Peyer's patch (tissue), 4 donors: ENCODE data around the gene RASA3. TPM values are rescaled to one million over a fixed set of nuclear protein-coding genes. Genes with fewer than 3 reads are reported as not detected.

Experiments used
- DNase-seq, 3 donors: peaks; one replicate each; pipeline ENCODE4 v3.0.0-alpha.2; 2017 to 2019
- H3K27ac ChIP-seq, 4 donors: fragments of 200-600 bp; sonication (generic); one replicate each; pipeline ENCODE4 v1.5.1; 2016 to 2019
- H3K27me3 ChIP-seq, 2 donors: fragments of 200-600 bp; sonication (generic); one replicate each; pipeline ENCODE4 v1.5.1; 2019
- H3K36me3 ChIP-seq, 3 donors: fragments of 200-600 bp; sonication (generic); one replicate each; pipeline ENCODE4 v1.5.1; 2016 to 2019
- H3K4me1 ChIP-seq, 4 donors: fragments of 200-600 bp; sonication (generic); one replicate each; pipeline ENCODE4 v1.5.1; 2016 to 2019
- H3K4me3 ChIP-seq, 4 donors: fragments of 200-600 bp; sonication (generic); 1 replicate in 3 of 4; 2 replicates in 1 of 4; pipeline ENCODE4 v1.5.1; 2016 to 2019; ENCODE audit warnings: mild to moderate bottlenecking in 1 of 4
- H3K9me3 ChIP-seq, 4 donors: fragments of 200-600 bp; sonication (generic); one replicate each; pipeline ENCODE4 v1.5.1; 2016 to 2019; ENCODE audit warnings: mild to moderate bottlenecking in 1 of 4
- POLR2A ChIP-seq, 2 donors: fragments of 450-650 bp; IDR thresholded peaks; one replicate each; pipeline ENCODE4 v1.5.1; 2017; ENCODE audit warnings: antibody characterized with exemption in 2 of 2, mild to moderate bottlenecking in 2 of 2, moderate library complexity in 2 of 2
- total RNA-seq, 4 donors: library from RNA; depleted of rRNA; stranded (reverse); fragments of >200 nt; gene quantifications; one replicate each; pipeline ENCODE4 v1.1.0, GENCODE V29; 2016
- TF ChIP-seq, protein P1 (sequence below), 6 experiments: fragments of 450-650 bp in 4 of 6; fragments of 200-600 bp in 2 of 6; sonication (generic) in 1 of 6; IDR thresholded peaks; one replicate each; pipeline ENCODE4 v1.5.1; 2017 to 2019; ENCODE audit warnings: antibody characterized with exemption in 6 of 6, mild to moderate bottlenecking in 3 of 6, moderate library complexity in 1 of 6

Gene RASA3
- total RNA-seq, 4 donors from 2014 or later: 3.5 to 41.3 (median 6.9) TPM

DNA sequence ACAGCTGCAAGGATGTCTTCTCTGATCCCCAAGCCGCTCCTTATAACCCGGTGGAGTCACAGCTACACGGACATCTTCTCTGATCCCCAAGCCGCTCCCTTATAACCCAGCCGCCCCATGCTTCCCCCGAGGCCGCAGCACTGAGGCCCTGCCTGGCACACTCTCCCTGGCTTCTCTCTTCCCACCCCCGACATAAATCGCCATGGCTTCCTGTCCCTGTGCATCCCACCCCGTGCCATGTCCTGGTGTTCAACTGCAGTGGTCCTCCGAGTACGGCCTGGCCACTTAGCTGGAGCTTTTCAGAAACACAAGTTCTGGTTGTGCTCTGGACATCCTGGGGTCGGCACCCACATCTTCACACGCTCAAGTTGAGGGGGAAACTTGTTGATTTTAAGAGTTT, 60.4 kb downstream of the RASA3 start:
- Histone ChIP-seq H3K4me3 (no peak overlapping the region), H3K36me3 (no peaks in the 10 kb centered on the region), H3K27me3 (no peaks in the 10 kb centered on the region), H3K27ac (peak overlapping the region in 1 of 4 donors; percentile 29), H3K9me3 (no peaks in the 10 kb centered on the region), H3K4me1 (peaks cover 0 to 19% (median 13%) of the 10 kb centered on the region in 4 donors)
- peak in 2 of 3 donors; percentile 20 to 39 for DNase-seq
- TF ChIP-seq, protein P1, sequence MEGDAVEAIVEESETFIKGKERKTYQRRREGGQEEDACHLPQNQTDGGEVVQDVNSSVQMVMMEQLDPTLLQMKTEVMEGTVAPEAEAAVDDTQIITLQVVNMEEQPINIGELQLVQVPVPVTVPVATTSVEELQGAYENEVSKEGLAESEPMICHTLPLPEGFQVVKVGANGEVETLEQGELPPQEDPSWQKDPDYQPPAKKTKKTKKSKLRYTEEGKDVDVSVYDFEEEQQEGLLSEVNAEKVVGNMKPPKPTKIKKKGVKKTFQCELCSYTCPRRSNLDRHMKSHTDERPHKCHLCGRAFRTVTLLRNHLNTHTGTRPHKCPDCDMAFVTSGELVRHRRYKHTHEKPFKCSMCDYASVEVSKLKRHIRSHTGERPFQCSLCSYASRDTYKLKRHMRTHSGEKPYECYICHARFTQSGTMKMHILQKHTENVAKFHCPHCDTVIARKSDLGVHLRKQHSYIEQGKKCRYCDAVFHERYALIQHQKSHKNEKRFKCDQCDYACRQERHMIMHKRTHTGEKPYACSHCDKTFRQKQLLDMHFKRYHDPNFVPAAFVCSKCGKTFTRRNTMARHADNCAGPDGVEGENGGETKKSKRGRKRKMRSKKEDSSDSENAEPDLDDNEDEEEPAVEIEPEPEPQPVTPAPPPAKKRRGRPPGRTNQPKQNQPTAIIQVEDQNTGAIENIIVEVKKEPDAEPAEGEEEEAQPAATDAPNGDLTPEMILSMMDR (IDR thresholded peaks at IDR 0.05): no peak
- no peak for TF ChIP-seq POLR2A (IDR thresholded peaks at IDR 0.05)

DNA sequence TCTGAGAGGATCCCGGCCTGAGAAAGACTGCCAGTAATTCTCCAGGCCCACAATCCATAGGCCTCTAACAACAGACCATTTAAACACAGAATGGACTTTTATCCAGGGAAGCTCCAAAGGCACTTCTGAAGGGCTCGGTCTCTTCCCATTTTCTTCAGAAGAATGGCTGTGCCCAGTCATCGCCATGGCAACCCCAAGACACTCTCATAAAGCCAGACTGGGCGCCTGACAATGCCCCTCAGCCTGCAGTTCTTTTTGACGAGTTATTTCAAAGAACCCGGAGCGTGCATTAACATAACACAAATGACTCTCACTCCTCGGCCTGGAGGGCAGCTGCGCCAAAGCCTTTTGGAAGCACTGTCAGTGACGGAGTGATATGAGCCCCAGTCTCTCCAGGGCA, 61.0 kb downstream of the RASA3 start:
- peak overlapping the region in 1 of 4 donors; percentile 29 for H3K27ac ChIP-seq
- DNase-seq: peak in 1 of 3 donors; percentile 42
- H3K9me3 ChIP-seq: no peaks in the 10 kb centered on the region
- TF ChIP-seq, protein P1 (IDR thresholded peaks at IDR 0.05): no peak
- TF ChIP-seq POLR2A (IDR thresholded peaks at IDR 0.05): no peak
- no peak overlapping the region for H3K4me3 ChIP-seq
- H3K36me3 ChIP-seq: no peaks in the 10 kb centered on the region
- no peaks in the 10 kb centered on the region for H3K27me3 ChIP-seq
- H3K4me1 ChIP-seq: peaks cover 0 to 25% (median 19%) of the 10 kb centered on the region in 4 donors

DNA sequence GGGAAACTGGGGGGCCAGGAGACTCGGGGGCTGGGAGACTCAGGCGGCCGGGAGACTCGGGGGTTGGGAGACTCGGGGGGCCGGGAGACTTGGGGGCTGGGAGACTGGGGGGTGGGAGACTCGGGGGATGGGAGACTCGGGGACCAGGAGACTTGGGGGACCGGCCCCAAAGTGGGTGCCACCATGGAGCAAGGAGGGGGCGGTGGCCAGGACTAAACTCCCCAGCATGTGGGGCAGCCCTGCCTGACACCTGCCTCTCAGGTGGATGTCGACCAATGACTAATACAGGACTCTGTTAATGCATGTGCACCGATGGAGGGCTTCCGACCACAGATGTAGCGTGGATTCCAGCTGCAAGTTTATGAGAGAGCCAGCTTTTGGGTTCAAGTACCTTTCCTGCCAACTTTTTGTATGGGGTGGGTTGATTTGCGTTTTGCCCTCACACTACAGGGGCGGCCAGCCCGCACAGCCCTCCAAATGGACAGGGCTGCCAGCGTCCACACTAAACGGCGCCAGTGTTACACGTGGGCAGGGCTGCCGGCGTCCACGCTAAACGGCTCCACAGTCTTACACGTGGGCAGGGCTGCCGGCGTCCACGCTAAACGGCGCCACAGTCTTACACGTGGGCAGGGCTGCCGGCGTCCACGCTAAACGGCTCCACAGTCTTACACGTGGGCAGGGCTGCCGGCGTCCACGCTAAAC, 62.2 kb downstream of the RASA3 start:
- Histone ChIP-seq H3K4me1 (peaks cover 3 to 36% (median 30%) of the 10 kb centered on the region in 4 donors), H3K9me3 (no peaks in the 10 kb centered on the region), H3K36me3 (no peaks in the 10 kb centered on the region), H3K27ac (no peak overlapping the region), H3K4me3 (no peak overlapping the region), H3K27me3 (no peaks in the 10 kb centered on the region)
- TF ChIP-seq POLR2A (IDR thresholded peaks at IDR 0.05): no peak
- TF ChIP-seq, protein P1 (IDR thresholded peaks at IDR 0.05): no peak
- DNase-seq: peak in 2 of 3 donors; percentile 27 to 34

DNA sequence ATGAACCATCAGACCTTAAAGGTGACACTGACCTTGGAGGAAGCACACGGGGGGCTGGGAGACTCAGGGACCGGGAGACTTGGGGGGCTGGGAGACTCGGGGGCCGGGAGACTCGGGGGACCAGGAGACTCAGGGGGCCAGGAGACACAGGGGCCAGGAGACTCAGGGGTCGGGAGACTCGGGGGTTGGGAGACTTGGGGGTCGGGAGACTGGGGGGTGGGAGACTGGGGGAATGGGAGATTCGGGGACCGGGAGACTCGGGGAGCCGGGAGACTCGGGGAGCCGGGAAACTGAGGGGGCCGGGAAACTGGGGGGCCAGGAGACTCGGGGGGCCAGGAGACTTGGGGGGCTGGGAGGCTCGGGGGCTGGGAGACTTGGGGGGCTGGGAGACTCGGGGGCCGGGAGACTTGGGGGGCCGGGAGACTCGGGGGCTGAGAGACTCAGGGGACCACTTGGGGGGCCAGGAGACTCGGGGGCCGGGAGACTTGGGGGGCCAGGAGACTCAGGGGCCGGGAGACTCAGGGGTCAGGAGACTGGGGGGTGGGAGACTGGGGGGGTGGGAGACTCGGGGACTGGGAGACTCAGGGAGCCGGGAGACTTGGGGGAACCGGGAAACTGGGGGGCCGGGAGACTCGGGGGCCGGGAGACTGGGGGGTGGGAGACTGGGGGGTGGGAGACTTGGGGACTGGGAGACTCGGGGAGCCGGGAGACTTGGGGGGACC, 62.9 kb downstream of the RASA3 start:
- no peak for TF ChIP-seq POLR2A (IDR thresholded peaks at IDR 0.05)
- TF ChIP-seq, protein P1 (IDR thresholded peaks at IDR 0.05): no peak
- DNase-seq: peak in 2 of 3 donors; percentile 26 to 44
- Histone ChIP-seq H3K4me1 (peaks cover 3 to 41% (median 36%) of the 10 kb centered on the region in 4 donors), H3K27me3 (no peaks in the 10 kb centered on the region), H3K4me3 (no peak overlapping the region), H3K27ac (peak overlapping the region; percentile 83 to 93 (median 86)), H3K9me3 (no peaks in the 10 kb centered on the region), H3K36me3 (no peaks in the 10 kb centered on the region)

DNA sequence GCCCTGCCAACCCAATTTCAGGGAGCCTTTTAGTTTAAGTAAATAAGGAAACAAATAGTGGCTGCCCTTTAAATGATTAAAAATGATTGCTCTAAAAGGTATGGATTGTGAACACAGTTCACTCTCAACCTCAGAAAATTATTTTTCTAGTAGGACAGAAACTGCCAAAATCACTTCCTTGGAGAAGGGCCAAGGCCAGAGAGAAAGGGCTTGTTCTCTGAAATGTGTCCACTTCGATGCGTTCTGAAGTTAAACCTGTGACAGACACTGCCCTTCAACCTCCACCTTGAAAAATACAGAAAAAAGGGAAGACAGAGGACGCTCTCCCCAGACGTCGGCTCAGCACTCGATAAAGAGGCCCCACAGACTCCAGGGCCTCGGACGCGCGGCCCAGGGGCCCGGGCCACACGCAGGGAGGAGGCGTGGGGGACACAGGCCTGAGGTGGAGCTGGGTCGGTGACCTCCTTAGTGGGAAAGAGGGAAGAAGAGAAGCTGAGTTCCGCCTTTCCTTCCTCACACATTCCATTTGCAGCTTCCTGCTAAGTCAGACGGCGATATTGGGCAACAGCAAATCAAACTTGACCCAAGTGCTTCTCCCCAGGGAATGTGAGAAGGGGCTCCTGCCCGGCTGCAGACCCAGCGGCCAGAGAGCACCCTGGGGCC, 63.6 kb downstream of the RASA3 start:
- DNase-seq: peak in 2 of 3 donors; percentile 35 to 51
- H3K27ac ChIP-seq: peak overlapping the region; percentile 83 to 93 (median 86)

More for the DNA sequence above, 63.6 kb downstream of the RASA3 start:
- Histone ChIP-seq H3K4me3 (no peak overlapping the region), H3K27me3 (no peaks in the 10 kb centered on the region), H3K9me3 (no peaks in the 10 kb centered on the region), H3K4me1 (peaks cover 3 to 48% (median 38%) of the 10 kb centered on the region in 4 donors), H3K36me3 (no peaks in the 10 kb centered on the region)
- TF ChIP-seq, protein P1 (IDR thresholded peaks at IDR 0.05): no peak
- TF ChIP-seq POLR2A (IDR thresholded peaks at IDR 0.05): no peak
